Effector CD8-positive, alpha-beta T cell (primary cell): ENCODE results near the gene SHISA3.

ENCODE experiments used
- DNase-seq: peaks from one replicate; lab custom pipeline; 2025; lab: John Stamatoyannopoulos, UW

Gene SHISA3

DNA sequence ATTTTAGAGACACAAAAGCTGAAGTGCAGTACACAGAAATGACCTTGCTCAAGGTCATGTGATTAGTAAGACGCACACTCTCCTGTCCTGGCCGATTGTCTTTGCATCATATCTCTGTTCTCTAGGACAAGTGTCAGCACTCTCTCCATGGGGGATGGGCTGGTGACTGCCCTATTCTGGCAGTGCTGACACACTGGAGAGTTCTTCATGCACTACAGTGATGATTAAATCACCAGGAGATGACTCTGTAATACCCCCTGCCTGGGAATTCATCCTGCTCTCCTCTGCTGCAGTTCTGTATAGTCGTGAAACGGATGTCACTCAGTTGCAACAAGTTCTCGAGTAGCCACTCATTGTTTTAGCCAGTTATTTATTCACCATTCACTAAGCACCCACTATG lies 5.3 kb upstream of the SHISA3 start:
- DNase-seq = no peak

- no peak for DNase-seq
These were observed 4.9 kb upstream of the SHISA3 start for GRCh38 chr4:42392436-42392835.

DNA sequence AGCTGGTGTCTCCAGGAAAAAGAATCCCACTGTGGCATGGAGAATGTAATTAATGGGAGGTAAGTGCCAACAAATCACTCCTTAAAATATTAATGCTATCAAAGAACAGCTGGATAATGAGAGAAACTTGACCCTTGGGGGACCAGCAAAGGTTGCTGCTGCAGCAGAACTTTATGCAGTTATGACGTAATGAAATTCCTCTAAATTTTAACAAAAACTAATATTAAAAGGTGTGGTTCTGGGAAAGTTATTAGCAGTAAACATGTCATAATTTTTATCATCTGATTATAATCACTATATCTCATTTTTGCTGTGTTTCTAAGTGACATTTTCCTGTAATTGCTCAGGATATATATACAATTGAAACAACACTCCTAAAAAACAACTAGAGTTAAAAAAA lies 1.7 kb upstream of the SHISA3 start:
- DNase-seq = no peak

DNA sequence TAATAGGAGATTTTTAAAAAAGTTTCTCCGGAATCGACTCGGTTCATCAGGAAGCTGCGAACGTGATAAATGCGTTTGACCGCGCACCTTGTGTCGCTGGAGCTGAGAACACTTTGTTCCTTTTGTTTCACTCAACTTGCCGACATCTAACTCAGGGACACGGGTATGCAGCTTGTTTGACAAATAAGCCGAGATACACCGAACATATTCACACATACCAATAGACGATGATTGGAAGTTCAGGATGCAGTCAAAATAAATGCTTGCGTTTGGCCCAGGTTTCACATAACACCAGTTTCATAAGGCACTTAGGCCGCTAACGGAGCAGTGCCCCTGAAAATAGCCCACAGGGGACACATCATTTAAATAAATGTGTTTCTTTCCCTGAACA lies 932 bp upstream of the SHISA3 start:
- no peak for DNase-seq

DNA sequence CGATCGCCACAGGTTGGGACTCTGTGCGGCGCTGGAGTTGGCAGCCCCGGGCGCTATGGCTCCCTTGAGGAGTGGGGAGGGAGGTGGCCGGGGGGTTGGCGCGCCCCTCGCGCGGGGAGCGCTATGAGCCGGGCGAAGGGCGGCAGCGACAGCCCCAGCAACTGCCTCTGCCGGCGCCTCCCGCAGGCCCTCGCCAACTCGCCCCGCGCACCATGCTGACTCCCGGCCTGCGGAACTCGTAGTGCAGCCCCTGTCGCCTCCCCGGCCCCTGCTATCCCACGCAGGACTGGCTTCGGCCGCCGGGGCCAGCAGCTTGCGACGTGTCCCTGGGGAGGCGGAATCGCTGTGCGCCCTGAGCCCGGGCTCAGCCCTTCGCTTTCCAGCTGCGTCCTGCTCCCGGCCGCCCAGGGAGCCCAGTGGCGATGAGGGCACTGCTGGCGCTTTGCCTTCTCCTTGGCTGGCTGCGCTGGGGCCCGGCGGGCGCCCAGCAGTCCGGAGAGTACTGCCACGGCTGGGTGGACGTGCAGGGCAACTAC lies 415 bp downstream of the SHISA3 start:
- no peak for DNase-seq

- DNase-seq = no peak
These were observed 1.0 kb downstream of the SHISA3 start for GRCh38 chr4:42398171-42398870.

DNA sequence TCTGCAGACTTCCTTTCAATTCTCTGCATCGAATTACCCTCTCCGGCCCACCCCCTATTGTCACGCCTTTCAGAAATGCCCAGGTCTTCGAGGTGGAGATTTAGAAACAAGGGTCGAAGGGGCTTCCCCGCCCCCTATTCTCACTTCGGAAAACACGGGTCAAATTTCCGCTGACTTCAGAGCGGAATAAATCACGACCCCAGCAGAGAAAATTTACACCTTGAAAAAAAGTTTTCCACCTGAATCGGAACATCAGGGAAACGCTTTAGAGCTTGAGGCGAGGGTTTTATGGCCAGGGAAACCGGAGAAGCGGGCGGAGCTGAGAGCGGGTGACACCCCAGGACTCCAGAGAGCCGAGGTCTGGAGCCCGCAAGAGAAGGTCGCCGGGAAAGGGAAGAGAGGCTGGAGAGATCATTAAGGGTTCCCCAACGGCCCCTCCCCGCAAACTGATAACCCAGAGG lies 1.6 kb downstream of the SHISA3 start:
- DNase-seq = no peak

DNA sequence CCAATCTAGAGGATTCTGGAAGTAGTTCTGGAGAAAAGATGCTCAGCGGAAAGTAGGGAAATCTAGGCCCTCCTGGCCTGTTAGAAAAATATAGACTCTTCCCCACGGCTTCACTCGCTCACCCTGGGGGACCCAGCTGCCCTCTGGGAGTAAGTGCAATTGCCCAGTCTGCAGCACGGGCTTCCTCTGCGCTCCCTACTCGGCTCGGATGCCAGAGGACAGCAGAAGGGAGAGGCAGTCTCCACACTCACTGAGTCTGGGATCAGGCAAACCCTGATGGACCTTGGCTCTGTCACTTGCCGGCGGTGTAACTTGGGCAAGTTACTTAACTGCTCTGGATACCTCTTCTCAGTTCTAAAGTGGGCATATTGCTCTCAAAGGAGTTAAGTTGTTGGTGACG lies 2.1 kb downstream of the SHISA3 start:
- no peak for DNase-seq

DNA sequence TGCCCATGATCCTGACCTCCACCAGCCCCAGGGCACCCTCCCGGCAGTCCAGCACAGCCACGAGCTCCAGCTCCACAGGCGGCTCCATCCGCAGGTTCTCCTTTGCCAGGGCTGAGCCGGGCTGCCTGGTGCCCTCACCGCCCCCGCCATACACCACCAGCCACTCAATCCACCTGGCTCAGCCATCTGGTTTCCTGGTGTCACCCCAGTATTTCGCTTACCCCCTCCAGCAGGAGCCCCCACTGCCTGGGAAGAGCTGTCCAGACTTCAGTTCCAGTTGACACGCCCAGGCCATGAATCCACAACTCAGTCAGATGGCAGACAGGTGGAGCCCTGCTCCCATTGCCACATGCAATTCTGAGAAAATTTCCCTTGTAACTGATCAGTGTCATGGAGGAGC lies 3.9 kb downstream of the SHISA3 start:
- no peak for DNase-seq

DNA sequence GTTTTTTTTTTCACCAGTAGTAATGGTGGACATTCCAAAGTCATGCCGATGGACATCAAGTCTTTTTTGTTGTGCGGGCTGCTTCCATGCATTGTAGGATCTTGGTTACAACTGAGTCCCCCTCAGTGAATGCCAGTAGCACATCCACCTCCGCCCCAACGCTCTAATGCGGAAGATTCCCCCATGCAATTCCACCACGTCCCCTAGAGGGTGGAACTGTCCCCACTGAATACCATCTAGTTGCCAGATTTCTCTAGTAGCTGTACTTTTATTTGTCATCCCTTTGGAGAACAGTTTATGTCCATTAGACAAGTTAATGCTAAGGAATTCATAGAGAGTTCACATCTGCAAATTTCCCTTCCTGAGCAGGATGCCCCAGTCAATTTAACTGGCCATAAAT lies 6.7 kb downstream of the SHISA3 start:
- DNase-seq = no peak

- no peak for DNase-seq
These were observed 13.2 kb downstream of the SHISA3 start for GRCh38 chr4:42410446-42410845.

- no peak for DNase-seq
These were observed 14.5 kb downstream of the SHISA3 start for GRCh38 chr4:42411803-42412202.

DNA sequence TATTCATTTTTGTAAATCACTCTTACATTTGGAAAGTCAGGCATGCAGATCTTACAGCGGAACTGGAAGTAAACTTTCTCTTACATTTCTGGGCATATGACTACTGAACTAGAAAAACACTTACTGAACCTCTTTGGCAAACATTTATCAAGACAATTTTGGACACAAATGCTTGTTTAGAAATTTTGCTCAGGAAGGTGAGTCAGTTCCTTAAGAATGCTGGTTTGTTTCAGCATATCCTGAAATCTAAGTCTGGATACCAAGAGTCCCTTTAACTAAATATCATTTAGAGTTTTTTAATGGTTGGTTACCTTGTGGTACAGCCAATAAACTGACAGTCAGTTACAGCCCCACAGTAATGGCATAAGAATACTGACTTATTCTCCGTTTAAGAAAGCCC lies 15.0 kb downstream of the SHISA3 start:
- no peak for DNase-seq

GRCh38 chr4:42415281-42415680 lies 18.0 kb downstream of the SHISA3 start:
- DNase-seq = no peak

DNA sequence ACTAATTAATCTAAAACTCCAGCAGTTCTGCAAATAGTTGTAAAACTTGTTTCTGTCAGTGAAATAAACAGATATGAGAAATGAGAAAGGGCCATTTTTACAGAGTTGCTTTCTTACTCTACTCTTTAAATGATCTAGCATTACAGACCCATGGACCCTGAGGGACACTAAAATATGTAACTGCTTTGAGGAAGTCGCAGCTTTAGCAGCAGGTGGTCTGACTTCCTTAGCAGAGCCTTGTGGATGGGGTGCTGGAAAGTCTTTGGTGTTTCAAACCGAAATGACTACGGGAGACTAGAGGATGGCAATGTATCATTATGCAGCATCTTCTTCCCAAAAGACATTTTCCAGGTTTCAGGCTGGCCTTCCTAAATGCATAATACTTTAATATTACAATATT lies 18.7 kb downstream of the SHISA3 start:
- DNase-seq = no peak

GRCh38 chr4:42417550-42417949 lies 20.3 kb downstream of the SHISA3 start:
- DNase-seq = no peak

DNA sequence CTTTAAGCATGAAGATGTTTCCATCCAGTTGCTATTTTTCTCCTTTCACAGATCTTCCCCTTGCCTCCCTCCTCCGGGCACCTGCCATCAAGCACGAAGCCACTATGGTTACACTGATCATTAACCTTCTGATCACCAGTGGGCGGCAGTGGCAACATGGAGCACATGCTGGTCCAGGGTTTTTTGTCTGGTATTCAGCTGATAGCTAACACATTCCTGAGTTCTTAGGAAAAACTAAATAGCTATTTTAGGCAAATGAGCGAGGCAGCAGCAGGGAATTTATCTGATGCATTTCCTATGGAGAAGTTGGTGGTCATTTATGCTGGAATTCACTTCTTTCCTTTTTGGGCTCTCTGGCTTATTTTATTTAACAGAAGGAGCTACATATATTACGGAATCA lies 22.9 kb downstream of the SHISA3 start:
- no peak for DNase-seq

DNA sequence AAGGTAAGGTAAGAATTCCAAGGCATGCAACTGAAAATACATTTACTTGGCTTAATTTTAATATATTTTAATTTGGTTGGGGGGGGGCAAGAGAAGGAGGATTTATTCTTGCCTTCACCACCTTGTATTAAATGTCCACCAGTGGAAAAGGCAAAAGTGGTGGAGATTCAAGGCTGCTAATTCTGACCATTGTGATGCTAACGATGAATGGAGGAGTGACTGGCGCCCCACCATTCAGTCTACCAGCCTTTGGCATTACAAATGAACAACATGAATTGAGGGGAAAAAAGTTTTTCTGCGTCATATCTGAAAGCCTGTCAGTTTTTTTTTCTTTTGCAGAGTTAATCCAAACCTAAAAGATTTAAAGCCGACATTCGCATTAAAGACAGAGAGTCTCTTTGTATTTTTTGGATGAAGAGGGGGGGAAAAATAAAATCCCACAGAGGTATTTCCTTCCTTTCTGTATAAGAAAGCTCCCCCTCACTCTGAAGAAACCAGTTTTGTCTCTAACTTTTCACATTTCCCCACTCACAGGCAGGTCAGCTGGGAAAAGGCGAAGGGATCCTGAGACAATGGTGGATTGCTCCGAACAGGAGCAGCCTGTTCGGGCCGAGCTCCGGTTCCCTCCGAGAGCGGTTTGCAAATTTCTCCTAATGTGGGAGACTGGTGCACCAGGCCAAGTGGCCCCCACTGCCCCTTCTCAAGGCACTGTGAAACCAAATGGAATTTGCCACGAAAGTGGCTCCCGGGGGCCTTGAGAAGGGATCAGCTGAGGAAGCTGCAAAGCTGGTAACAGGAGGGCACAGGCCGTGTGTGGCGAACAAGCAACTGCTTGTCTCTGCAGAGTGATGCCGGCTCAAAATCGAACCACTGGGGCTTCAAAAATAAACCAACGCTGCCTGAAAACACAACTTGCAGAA lies 28.1 kb downstream of the SHISA3 start:
- no peak for DNase-seq

- DNase-seq = no peak
These were observed 30.7 kb downstream of the SHISA3 start for GRCh38 chr4:42428036-42428435.

GRCh38 chr4:42436928-42437565 lies 39.8 kb downstream of the SHISA3 start:
- no peak for DNase-seq

- DNase-seq = no peak
These were observed 42.8 kb downstream of the SHISA3 start for GRCh38 chr4:42440083-42440482.

DNA sequence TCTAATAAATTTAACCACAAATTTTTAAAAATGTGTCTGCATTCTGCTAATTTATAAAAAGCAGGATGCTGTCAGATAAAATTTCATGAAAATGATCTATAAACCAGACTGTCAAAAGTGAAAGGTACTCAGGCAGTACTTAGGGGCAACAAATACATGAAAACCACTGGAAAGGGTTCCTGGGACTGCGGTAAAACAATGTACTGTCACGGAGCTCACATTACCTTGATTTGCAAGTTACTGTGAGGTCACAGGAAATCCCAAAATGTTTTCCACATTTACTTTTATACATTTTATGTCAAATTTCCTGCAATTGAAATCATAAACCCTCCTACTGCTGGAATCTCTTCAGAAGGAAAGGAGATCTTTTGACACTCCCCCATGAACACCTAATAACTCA lies 45.3 kb downstream of the SHISA3 start:
- no peak for DNase-seq

DNA sequence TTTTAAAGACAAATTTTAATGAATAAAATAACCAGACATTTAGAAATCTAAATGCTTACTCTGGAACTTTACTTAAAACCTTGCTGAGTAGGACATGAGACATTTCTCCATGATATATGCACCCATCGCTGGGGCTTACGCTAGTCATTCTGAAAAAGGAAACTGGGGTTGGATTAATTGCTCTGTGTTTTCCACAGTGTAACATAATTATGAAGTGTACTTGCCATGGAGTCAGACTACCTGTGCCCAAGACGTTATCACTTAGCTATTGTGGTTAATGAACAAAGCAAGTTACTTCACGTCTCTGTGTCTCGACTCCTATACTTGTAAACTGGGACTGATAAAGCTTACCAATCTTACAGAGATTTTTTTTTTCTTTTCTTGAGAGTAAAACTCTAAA lies 47.8 kb downstream of the SHISA3 start:
- DNase-seq = no peak
